ENCODE data around the gene EPS8.

The EPS8 gene

DNA sequence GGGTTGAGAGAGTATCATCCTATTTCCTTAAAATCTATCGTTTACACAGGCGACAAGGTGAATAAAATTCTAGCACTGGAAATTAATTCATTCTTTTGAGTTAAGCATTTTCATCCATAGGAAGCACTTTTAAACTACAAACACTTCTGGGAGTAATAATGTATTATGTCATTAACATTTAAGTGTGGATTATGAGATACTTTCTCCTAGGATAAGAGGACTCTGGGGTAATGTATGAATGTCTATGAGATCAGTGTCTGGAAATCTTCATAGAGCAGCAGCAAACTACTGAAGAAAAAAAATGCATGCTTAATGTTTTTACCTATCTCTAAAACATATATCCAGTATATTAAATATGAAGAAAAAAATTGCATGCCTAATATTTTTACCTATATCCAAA is 86.9 kb downstream of the EPS8 start:
- in situ Hi-C loops (cut with HindIII; ENCODE audit: low pct_unique_long_range_greater_than_20kb, low sequenced_read_pairs) = no loop called here
- DNase-seq (ENCODE audit: low read depth in 1 of 2, low spot score in 1 of 2) = no peak
- no peak for TF ChIP-seq JUND (IDR thresholded peaks at IDR 0.05; ENCODE audit: low read depth)

DNA sequence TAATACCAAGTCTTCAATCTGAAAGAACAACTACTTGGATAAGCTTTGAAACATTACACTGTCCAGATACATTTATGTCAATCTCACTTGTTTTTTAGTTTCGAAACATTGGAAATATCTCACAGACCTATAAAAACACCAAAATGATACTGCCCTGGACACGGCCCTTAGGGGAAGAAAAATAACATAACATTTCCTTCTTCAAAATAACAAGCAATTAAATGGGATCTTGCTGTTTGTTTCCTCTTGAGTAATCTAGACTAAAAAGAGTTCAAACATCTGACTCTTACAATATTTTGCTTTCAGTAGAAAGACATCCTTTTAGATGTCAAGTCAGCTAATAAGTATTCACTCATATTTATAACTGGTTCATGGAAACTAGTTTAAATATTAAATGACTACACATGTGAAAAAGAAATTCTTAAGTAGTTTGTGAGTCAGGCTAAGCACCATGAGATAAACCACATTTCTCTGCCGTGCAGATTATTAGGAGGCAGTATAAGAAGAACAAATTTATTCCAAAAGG is 87.5 kb downstream of the EPS8 start:
- DNase-seq (ENCODE audit: low read depth in 1 of 2, low spot score in 1 of 2) = no peak
- in situ Hi-C loops (cut with HindIII; ENCODE audit: low pct_unique_long_range_greater_than_20kb, low sequenced_read_pairs) = no loop called here
- TF ChIP-seq JUND (IDR thresholded peaks at IDR 0.05; ENCODE audit: low read depth) = no peak

DNA sequence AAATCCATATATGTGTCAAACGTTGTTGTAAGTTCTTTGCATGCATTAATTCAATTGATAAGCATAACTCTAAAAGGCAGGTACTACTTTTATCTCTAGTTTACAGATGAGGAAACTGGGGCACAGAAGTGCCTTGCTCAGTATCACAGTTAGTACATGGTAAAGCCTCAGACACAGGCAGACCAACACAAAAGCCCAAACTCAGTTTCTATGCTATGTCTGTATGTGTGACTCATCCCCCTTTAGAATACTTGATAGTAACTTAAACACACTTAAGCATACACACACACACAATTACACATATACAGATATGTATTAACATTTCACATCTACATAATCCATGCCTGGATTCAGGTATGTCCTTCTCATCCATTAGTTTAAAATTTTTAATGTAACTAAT is 88.0 kb downstream of the EPS8 start:
- no peak for TF ChIP-seq JUND (IDR thresholded peaks at IDR 0.05; ENCODE audit: low read depth)
- in situ Hi-C loops (cut with HindIII; ENCODE audit: low pct_unique_long_range_greater_than_20kb, low sequenced_read_pairs) = no loop called here
- no peak for DNase-seq (ENCODE audit: low read depth in 1 of 2, low spot score in 1 of 2)

- TF ChIP-seq JUND (IDR thresholded peaks at IDR 0.05; ENCODE audit: low read depth) = no peak
- DNase-seq (ENCODE audit: low read depth in 1 of 2, low spot score in 1 of 2) = no peak
These were observed 88.6 kb downstream of the EPS8 start for GRCh38 chr12:15700595-15700994.

GRCh38 chr12:15699886-15700285 is 89.3 kb downstream of the EPS8 start:
- DNase-seq (ENCODE audit: low read depth in 1 of 2, low spot score in 1 of 2) = no peak
- in situ Hi-C loops (cut with HindIII; ENCODE audit: low pct_unique_long_range_greater_than_20kb, low sequenced_read_pairs) = no loop called here
- no peak for TF ChIP-seq JUND (IDR thresholded peaks at IDR 0.05; ENCODE audit: low read depth)

More at GRCh38 chr12:15700595-15700994, 88.6 kb downstream of the EPS8 start:
- in situ Hi-C loops (cut with HindIII; ENCODE audit: low pct_unique_long_range_greater_than_20kb, low sequenced_read_pairs) = no loop called here

DNA sequence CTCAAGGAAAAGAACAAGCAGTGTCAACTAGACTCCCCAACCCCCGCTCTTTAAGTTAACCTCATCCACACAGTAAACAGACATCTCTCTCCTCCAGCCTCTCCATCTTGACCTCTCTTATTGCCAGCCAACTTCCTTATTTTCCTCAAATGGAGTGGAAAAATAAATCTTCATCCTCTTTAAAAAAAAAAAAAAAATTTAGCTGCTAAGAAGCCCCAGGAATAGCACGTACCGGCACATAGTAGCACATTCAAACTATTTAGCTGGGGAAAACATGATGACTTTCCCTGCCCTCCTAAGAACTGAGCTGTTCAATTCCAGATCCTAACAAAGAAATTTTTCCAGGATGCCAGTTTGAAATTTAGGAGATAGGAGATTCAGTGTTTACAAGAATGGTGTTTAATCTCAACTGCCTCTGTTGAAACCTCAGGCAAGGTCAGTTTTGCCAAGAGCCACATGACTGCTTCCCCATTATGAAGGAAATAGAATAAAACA is 90.8 kb downstream of the EPS8 start:
- in situ Hi-C loops (cut with HindIII; ENCODE audit: low pct_unique_long_range_greater_than_20kb, low sequenced_read_pairs) = no loop called here
- no peak for TF ChIP-seq JUND (IDR thresholded peaks at IDR 0.05; ENCODE audit: low read depth)

GRCh38 chr12:15697201-15697600 is 92.0 kb downstream of the EPS8 start:
- no peak for DNase-seq (ENCODE audit: low read depth in 1 of 2, low spot score in 1 of 2)
- TF ChIP-seq JUND (IDR thresholded peaks at IDR 0.05; ENCODE audit: low read depth) = no peak
- in situ Hi-C loops (cut with HindIII; ENCODE audit: low pct_unique_long_range_greater_than_20kb, low sequenced_read_pairs) = no loop called here

More for the DNA sequence above, 90.8 kb downstream of the EPS8 start:
- no peak for DNase-seq (ENCODE audit: low read depth in 1 of 2, low spot score in 1 of 2)

GRCh38 chr12:15693228-15693911 is 95.8 kb downstream of the EPS8 start:
- no peak for TF ChIP-seq JUND (IDR thresholded peaks at IDR 0.05; ENCODE audit: low read depth)
- in situ Hi-C loops (cut with HindIII; ENCODE audit: low pct_unique_long_range_greater_than_20kb, low sequenced_read_pairs) = no loop called here
- no peak for DNase-seq (ENCODE audit: low read depth in 1 of 2, low spot score in 1 of 2)

GRCh38 chr12:15691388-15691787 is 97.8 kb downstream of the EPS8 start:
- in situ Hi-C loops (cut with HindIII; ENCODE audit: low pct_unique_long_range_greater_than_20kb, low sequenced_read_pairs) = no loop called here
- DNase-seq (ENCODE audit: low read depth in 1 of 2, low spot score in 1 of 2) = no peak
- TF ChIP-seq JUND (IDR thresholded peaks at IDR 0.05; ENCODE audit: low read depth) = no peak

- no peak for DNase-seq (ENCODE audit: low read depth in 1 of 2, low spot score in 1 of 2)
- in situ Hi-C loops (cut with HindIII; ENCODE audit: low pct_unique_long_range_greater_than_20kb, low sequenced_read_pairs) = no loop called here
- TF ChIP-seq JUND (IDR thresholded peaks at IDR 0.05; ENCODE audit: low read depth) = no peak
These were observed 98.9 kb downstream of the EPS8 start for GRCh38 chr12:15690320-15690719.

- DNase-seq (ENCODE audit: low read depth in 1 of 2, low spot score in 1 of 2) = no peak
- in situ Hi-C loops (cut with HindIII; ENCODE audit: low pct_unique_long_range_greater_than_20kb, low sequenced_read_pairs) = no loop called here
- TF ChIP-seq JUND (IDR thresholded peaks at IDR 0.05; ENCODE audit: low read depth) = no peak
These were observed 99.4 kb downstream of the EPS8 start for GRCh38 chr12:15689751-15690191.

DNA sequence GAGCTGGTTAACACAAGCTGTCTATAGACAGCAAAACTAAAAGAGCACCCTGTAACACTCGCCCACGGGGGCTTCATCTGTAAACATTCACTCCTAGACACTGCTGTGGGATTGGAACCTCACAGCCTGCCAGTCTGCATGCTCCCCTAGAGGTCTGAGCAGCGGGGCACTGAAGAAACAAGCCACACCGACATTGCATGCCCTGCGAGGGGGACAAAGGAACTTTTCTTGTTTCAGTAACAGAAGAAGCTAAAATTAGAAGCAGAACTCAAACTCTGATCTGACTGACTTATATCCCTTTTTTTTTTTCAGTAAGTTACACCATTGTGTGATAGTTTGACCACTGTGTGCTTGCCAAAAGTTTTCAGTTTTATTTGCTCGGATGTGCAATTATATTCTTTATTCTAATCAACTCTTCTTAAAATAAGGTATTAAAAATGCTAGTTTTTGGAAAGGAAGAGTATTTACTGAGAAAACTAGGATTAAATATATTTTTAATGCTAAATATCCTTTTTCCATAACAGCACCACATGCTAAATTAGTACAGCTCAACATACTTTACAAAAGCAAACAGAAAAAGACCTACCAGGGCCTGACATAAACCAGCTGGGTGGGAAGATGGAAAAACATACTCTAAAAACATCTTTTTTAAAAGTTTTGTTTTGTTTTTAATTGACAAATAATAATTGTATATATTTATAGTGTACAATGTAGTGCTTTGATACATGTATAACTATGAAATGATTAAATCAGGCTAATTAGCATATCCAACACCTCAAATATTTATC is 100.2 kb downstream of the EPS8 start:
- in situ Hi-C loops (cut with HindIII; ENCODE audit: low pct_unique_long_range_greater_than_20kb, low sequenced_read_pairs) = no loop called here
- DNase-seq (ENCODE audit: low read depth in 1 of 2, low spot score in 1 of 2) = no peak
- no peak for TF ChIP-seq JUND (IDR thresholded peaks at IDR 0.05; ENCODE audit: low read depth)

GRCh38 chr12:15688202-15688736 is 100.9 kb downstream of the EPS8 start:
- in situ Hi-C loops (cut with HindIII; ENCODE audit: low pct_unique_long_range_greater_than_20kb, low sequenced_read_pairs) = no loop called here
- TF ChIP-seq JUND (IDR thresholded peaks at IDR 0.05; ENCODE audit: low read depth) = no peak
- DNase-seq (ENCODE audit: low read depth in 1 of 2, low spot score in 1 of 2) = no peak

Data from T47D (cell line).